Stimulated activated CD4-positive, alpha-beta T cell treated with anti-CD3 and anti-CD28 coated beads, TNF-alpha, amount 100 ng/mL, for 1 hour (primary cell): ENCODE results near the gene SS18L1.

Source experiments
- DNase-seq, 3 donors: peaks; one replicate each; pipeline ENCODE4 v3.0.0-alpha.2; 2020; ENCODE audit warnings: low read depth in 3 of 3, low spot score in 1 of 3

SS18L1 gene

GRCh38 chr20:62223571-62223970 is 80.0 kb downstream of the SS18L1 start:
- no peak for DNase-seq

- no peak for DNase-seq
Observed at GRCh38 chr20:62224113-62224855, 80.7 kb downstream of the SS18L1 start.

- no peak for DNase-seq
Observed at GRCh38 chr20:62225026-62225425, 81.5 kb downstream of the SS18L1 start.

GRCh38 chr20:62225820-62226635 is 82.5 kb downstream of the SS18L1 start:
- DNase-seq: no peak

- DNase-seq: no peak
Observed at GRCh38 chr20:62226707-62227590, 83.4 kb downstream of the SS18L1 start.

GRCh38 chr20:62227591-62227976 is 84.0 kb downstream of the SS18L1 start:
- DNase-seq: no peak

- no peak for DNase-seq
Observed at GRCh38 chr20:62227977-62228958, 84.7 kb downstream of the SS18L1 start.

- no peak for DNase-seq
Observed at GRCh38 chr20:62228982-62229545, 85.5 kb downstream of the SS18L1 start.

- DNase-seq: no peak
Observed at GRCh38 chr20:62229667-62230066, 86.1 kb downstream of the SS18L1 start.

- no peak for DNase-seq
Observed at GRCh38 chr20:62230276-62230675, 86.7 kb downstream of the SS18L1 start.

GRCh38 chr20:62230696-62231095 is 87.1 kb downstream of the SS18L1 start:
- DNase-seq: no peak

GRCh38 chr20:62231292-62231691 is 87.7 kb downstream of the SS18L1 start:
- no peak for DNase-seq
